HepG2 (cell line): Measurements from ENCODE around the gene CTNNBL1. TPM values are rescaled to one million over a fixed set of nuclear protein-coding genes. Genes with fewer than 3 reads are reported as not detected.
A peak's percentile ranks its signal among the peaks of the same experiment; 100 is the strongest.

Experiments used
- BHLHE40 ChIP-seq: IDR thresholded peaks from 2 replicates; pipeline ENCODE4 v1.6.1; 2011; ENCODE audit warnings: low read length, improper control_type of control experiment
- CBFB ChIP-seq: sonication (generic); formaldehyde crosslinking; IDR thresholded peaks from 2 replicates; pipeline ENCODE4 v1.4.0; 2020; ENCODE audit warnings: missing genetic modification reagents
- FOXP1 ChIP-seq, 2 experiments: fragments of 450-650 bp in 1 of 2; IDR thresholded peaks; 2 replicates each; pipeline ENCODE4 v1.6.1; 2017 to 2018; ENCODE audit warnings: antibody characterized with exemption in 1 of 2
- HNF4A ChIP-seq: sonication (generic); formaldehyde crosslinking; IDR thresholded peaks from 2 replicates; pipeline ENCODE4 v1.4.0; 2020; ENCODE audit warnings: missing genetic modification reagents
- MED8 ChIP-seq: sonication (generic); formaldehyde crosslinking; IDR thresholded peaks from 2 replicates; pipeline ENCODE4 v1.8.1; 2023; ENCODE audit warnings: mild to moderate bottlenecking, missing genetic modification reagents; ENCODE audit not compliant: insufficient replicate concordance
- NCOR1 ChIP-seq: fragments of 200-600 bp; sonication (generic); IDR thresholded peaks from 2 replicates; pipeline ENCODE4 v1.7.0; 2017; ENCODE audit warnings: antibody characterized with exemption, low read length, borderline replicate concordance
- NFRKB ChIP-seq: fragments of 450-650 bp; IDR thresholded peaks from 2 replicates; pipeline ENCODE4 v1.6.1; 2017
- NR2F2 ChIP-seq: IDR thresholded peaks from 2 replicates; pipeline ENCODE4 v1.6.1; 2012; ENCODE audit warnings: low read depth, inconsistent platforms, borderline replicate concordance
- PITX1 ChIP-seq: sonication (generic); formaldehyde crosslinking; IDR thresholded peaks from 2 replicates; pipeline ENCODE4 v1.5.1; 2020; ENCODE audit warnings: mild to moderate bottlenecking, missing genetic modification reagents
- RORA ChIP-seq: sonication (generic); formaldehyde crosslinking; IDR thresholded peaks from 2 replicates; pipeline ENCODE4 v1.5.0; 2020; ENCODE audit warnings: mild to moderate bottlenecking, missing genetic modification reagents, moderate library complexity
- SOX6 ChIP-seq, 2 experiments: fragments of 450-650 bp in 1 of 2; sonication (generic) in 1 of 2; formaldehyde crosslinking in 1 of 2; IDR thresholded peaks; 2 replicates each; pipeline versions ENCODE4 v1.4.0 to v1.6.1; 2017 to 2020; ENCODE audit warnings: antibody characterized with exemption in 1 of 2, mild to moderate bottlenecking in 1 of 2, missing genetic modification reagents in 1 of 2
- SRF ChIP-seq: IDR thresholded peaks from 2 replicates; pipeline ENCODE4 v1.6.1; 2011; ENCODE audit warnings: mild to moderate bottlenecking, low read depth, low read length, moderate library complexity
- ZFP82 ChIP-seq: sonication (generic); formaldehyde crosslinking; IDR thresholded peaks from 2 replicates; pipeline ENCODE4 v1.5.1; 2020; ENCODE audit warnings: mild to moderate bottlenecking, missing genetic modification reagents, borderline replicate concordance
- ZNF292 ChIP-seq: sonication (generic); formaldehyde crosslinking; IDR thresholded peaks from 2 replicates; pipeline ENCODE4 v1.8.1; 2022; ENCODE audit warnings: mild to moderate bottlenecking, low read depth, missing genetic modification reagents, borderline replicate concordance
- ZNF709 ChIP-seq: sonication (generic); formaldehyde crosslinking; IDR thresholded peaks from 2 replicates; pipeline ENCODE4 v1.5.0; 2020; ENCODE audit warnings: mild to moderate bottlenecking, missing genetic modification reagents
- ZNF75D ChIP-seq: sonication (generic); formaldehyde crosslinking; IDR thresholded peaks from 2 replicates; pipeline ENCODE4 v1.8.1; 2023; ENCODE audit warnings: missing genetic modification reagents, mild to moderate bottlenecking, borderline replicate concordance
- ZNF841 ChIP-seq: sonication (generic); formaldehyde crosslinking; IDR thresholded peaks from 2 replicates; pipeline ENCODE4 v1.8.1; 2023; ENCODE audit warnings: missing genetic modification reagents, borderline replicate concordance
- polyA plus RNA-seq, 8 experiments: library from polyadenylated mRNA; depleted of rRNA in 3 of 8; stranded (reverse) in 7 of 8; unstranded in 1 of 8; fragments of >200 nt; fragmentation: Illumina TruSeq in 4 of 8; extraction: Trizol in 4 of 8; gene quantifications; 2 replicates each; pipeline versions ENCODE4 v1.2.1 to v1.2.3, GENCODE V29; 2011 to 2016; ENCODE audit warnings: low read depth in 4 of 8, missing spikeins in 1 of 8, mixed read lengths in 1 of 8; ENCODE audit not compliant: insufficient read depth in 1 of 8
- total RNA-seq, 5 experiments: library from RNA; depleted of rRNA; stranded (reverse); fragments of >200 nt; fragmentation: Illumina TruSeq; extraction: Trizol; gene quantifications; 2 replicates each; pipeline ENCODE4 v1.2.3, GENCODE V29; 2016; ENCODE audit warnings: low read depth in 1 of 5
- TF ChIP-seq, protein P1 (sequence below): IDR thresholded peaks from 2 replicates; pipeline ENCODE4 v1.4.0; 2020; ENCODE audit warnings: mild to moderate bottlenecking, missing genetic modification reagents
- TF ChIP-seq, protein P2 (sequence below): sonication (generic); formaldehyde crosslinking; conservative IDR thresholded peaks from 2 replicates; pipeline ENCODE4 v1.5.0; 2020; ENCODE audit warnings: missing genetic modification reagents
- TF ChIP-seq, protein P3 (sequence below): sonication (generic); formaldehyde crosslinking; IDR thresholded peaks from 2 replicates; pipeline ENCODE4 v1.5.1; 2020; ENCODE audit warnings: mild to moderate bottlenecking, missing genetic modification reagents, borderline replicate concordance

CTNNBL1 gene
- total and polyA plus RNA-seq, 2 of the 13 experiments (the other 11 are each of a cell fraction or from before 2014, with no cell fraction given) = 49.3 to 94.6 TPM

- TF ChIP-seq NCOR1 (no peak), ZFP82 (CRISPR knock-in tag) (0 out of 2 replicates have a peak, but pooled peaks have one; percentile 20), SOX6 (IDR thresholded peaks at IDR 0.05) (no peak), SOX6 (CRISPR knock-in tag; IDR thresholded peaks at IDR 0.05) (peak; percentile 30; the same call in 1 of the 2 replicates), ZNF709 (CRISPR knock-in tag) (no peak), CBFB (CRISPR knock-in tag) (no peak), BHLHE40 (no peak), HNF4A (CRISPR knock-in tag) (peak; percentile 62), PITX1 (CRISPR knock-in tag) (peak; percentile 33; the same call in 1 of the 2 replicates), ZNF75D (CRISPR knock-in tag) (no peak), NFRKB (no peak), MED8 (CRISPR knock-in tag) (no peak), SRF (no peak), RORA (CRISPR knock-in tag) (no peak), ZNF841 (no peak), ZNF292 (CRISPR knock-in tag) (peak; percentile 68; the same call in 1 of the 2 replicates), FOXP1 (IDR thresholded peaks at IDR 0.05) (no peak; the same call in 1 of the 2 replicates), FOXP1 (CRISPR knock-in tag; IDR thresholded peaks at IDR 0.05) (peak; percentile 52; the same call in 1 of the 2 replicates), NR2F2 (no peak)
- TF ChIP-seq, protein P1, sequence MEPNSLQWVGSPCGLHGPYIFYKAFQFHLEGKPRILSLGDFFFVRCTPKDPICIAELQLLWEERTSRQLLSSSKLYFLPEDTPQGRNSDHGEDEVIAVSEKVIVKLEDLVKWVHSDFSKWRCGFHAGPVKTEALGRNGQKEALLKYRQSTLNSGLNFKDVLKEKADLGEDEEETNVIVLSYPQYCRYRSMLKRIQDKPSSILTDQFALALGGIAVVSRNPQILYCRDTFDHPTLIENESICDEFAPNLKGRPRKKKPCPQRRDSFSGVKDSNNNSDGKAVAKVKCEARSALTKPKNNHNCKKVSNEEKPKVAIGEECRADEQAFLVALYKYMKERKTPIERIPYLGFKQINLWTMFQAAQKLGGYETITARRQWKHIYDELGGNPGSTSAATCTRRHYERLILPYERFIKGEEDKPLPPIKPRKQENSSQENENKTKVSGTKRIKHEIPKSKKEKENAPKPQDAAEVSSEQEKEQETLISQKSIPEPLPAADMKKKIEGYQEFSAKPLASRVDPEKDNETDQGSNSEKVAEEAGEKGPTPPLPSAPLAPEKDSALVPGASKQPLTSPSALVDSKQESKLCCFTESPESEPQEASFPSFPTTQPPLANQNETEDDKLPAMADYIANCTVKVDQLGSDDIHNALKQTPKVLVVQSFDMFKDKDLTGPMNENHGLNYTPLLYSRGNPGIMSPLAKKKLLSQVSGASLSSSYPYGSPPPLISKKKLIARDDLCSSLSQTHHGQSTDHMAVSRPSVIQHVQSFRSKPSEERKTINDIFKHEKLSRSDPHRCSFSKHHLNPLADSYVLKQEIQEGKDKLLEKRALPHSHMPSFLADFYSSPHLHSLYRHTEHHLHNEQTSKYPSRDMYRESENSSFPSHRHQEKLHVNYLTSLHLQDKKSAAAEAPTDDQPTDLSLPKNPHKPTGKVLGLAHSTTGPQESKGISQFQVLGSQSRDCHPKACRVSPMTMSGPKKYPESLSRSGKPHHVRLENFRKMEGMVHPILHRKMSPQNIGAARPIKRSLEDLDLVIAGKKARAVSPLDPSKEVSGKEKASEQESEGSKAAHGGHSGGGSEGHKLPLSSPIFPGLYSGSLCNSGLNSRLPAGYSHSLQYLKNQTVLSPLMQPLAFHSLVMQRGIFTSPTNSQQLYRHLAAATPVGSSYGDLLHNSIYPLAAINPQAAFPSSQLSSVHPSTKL (CRISPR knock-in tag) = 0 out of 2 replicates have a peak, but pooled peaks have one; percentile 12
- TF ChIP-seq, protein P2, sequence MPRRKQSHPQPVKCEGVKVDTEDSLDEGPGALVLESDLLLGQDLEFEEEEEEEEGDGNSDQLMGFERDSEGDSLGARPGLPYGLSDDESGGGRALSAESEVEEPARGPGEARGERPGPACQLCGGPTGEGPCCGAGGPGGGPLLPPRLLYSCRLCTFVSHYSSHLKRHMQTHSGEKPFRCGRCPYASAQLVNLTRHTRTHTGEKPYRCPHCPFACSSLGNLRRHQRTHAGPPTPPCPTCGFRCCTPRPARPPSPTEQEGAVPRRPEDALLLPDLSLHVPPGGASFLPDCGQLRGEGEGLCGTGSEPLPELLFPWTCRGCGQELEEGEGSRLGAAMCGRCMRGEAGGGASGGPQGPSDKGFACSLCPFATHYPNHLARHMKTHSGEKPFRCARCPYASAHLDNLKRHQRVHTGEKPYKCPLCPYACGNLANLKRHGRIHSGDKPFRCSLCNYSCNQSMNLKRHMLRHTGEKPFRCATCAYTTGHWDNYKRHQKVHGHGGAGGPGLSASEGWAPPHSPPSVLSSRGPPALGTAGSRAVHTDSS (CRISPR knock-in tag) = no peak
- TF ChIP-seq, protein P3, sequence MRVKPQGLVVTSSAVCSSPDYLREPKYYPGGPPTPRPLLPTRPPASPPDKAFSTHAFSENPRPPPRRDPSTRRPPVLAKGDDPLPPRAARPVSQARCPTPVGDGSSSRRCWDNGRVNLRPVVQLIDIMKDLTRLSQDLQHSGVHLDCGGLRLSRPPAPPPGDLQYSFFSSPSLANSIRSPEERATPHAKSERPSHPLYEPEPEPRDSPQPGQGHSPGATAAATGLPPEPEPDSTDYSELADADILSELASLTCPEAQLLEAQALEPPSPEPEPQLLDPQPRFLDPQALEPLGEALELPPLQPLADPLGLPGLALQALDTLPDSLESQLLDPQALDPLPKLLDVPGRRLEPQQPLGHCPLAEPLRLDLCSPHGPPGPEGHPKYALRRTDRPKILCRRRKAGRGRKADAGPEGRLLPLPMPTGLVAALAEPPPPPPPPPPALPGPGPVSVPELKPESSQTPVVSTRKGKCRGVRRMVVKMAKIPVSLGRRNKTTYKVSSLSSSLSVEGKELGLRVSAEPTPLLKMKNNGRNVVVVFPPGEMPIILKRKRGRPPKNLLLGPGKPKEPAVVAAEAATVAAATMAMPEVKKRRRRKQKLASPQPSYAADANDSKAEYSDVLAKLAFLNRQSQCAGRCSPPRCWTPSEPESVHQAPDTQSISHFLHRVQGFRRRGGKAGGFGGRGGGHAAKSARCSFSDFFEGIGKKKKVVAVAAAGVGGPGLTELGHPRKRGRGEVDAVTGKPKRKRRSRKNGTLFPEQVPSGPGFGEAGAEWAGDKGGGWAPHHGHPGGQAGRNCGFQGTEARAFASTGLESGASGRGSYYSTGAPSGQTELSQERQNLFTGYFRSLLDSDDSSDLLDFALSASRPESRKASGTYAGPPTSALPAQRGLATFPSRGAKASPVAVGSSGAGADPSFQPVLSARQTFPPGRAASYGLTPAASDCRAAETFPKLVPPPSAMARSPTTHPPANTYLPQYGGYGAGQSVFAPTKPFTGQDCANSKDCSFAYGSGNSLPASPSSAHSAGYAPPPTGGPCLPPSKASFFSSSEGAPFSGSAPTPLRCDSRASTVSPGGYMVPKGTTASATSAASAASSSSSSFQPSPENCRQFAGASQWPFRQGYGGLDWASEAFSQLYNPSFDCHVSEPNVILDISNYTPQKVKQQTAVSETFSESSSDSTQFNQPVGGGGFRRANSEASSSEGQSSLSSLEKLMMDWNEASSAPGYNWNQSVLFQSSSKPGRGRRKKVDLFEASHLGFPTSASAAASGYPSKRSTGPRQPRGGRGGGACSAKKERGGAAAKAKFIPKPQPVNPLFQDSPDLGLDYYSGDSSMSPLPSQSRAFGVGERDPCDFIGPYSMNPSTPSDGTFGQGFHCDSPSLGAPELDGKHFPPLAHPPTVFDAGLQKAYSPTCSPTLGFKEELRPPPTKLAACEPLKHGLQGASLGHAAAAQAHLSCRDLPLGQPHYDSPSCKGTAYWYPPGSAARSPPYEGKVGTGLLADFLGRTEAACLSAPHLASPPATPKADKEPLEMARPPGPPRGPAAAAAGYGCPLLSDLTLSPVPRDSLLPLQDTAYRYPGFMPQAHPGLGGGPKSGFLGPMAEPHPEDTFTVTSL (CRISPR knock-in tag) = peak; percentile 18; the same call in 1 of the 2 replicates
These were observed 29.8 kb downstream of the CTNNBL1 start (continued) for GRCh38 chr20:37723668-37724067.
